HPDE6-E6E7 (cell line): ENCODE measurements around the gene SYCP3.
"Not testable (repeated sequence)": the region's sequence is repeated elsewhere in the genome, so short reads cannot be mapped to it uniquely, and the experiment has no call there.

ENCODE experiments used
- DNase-seq: peaks from one replicate; pipeline ENCODE4 v3.0.0; 2011; ENCODE audit warnings: missing footprints; ENCODE audit errors: extremely low spot score

The SYCP3 gene

GRCh38 chr12:101713059-101713682 lies 26.1 kb downstream of the SYCP3 start:
- no peak for DNase-seq

GRCh38 chr12:101710288-101710687 lies 29.0 kb downstream of the SYCP3 start:
- no peak for DNase-seq

DNA sequence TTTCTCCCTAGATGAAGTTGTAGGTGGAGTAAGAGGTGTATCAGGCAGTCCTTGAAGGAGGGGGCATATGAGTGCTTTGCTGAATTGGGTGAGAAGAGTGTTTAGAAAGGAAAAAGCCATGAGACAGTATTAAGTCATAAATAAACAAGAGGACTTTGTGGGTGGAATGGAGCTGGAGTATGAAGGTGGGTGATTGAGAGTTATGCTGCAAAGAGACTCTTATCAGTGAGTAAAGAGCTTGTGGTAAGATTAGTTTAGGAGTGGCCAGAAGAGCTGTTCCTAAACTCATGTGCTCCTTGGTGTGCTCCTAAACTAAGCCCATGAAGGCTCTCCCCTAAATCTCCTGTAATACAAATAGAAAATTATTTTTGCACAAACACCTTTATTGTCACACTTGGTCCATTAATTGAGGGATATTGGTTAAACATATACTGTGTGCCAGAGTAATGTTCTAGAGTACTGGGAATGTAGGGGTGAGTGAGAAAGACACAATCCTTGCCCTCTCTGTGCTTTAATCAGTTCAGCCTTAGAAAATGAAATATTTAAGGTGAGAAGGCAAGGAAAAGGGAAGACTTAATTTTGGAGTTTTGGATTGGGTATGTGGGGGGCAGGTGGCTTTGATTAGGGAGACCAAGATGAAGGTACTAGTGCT lies 32.0 kb downstream of the SYCP3 start:
- DNase-seq, result no peak

DNA sequence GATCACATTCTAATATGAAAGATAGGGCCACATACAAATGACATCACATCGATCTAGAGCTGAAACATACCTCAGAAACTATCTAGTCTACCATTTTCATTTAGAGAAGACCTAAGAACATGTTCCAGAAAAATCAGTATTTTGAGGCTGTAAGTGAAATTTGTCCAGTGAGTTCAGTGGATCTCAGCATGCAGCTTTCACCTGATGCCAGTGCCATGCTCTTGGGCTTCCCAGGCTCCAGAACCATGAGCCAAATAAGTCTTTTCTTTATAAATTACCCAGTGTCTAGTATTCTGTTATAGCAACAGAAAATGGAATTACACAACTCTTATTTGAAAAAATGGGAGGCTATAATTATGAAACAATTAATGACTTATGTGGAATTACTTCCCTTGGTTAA lies 32.9 kb downstream of the SYCP3 start:
- DNase-seq, result no peak

- DNase-seq, result no peak
These were observed 35.8 kb downstream of the SYCP3 start for GRCh38 chr12:101703487-101703886.

- DNase-seq, result no peak
These were observed 38.9 kb downstream of the SYCP3 start for GRCh38 chr12:101700299-101700820.

DNA sequence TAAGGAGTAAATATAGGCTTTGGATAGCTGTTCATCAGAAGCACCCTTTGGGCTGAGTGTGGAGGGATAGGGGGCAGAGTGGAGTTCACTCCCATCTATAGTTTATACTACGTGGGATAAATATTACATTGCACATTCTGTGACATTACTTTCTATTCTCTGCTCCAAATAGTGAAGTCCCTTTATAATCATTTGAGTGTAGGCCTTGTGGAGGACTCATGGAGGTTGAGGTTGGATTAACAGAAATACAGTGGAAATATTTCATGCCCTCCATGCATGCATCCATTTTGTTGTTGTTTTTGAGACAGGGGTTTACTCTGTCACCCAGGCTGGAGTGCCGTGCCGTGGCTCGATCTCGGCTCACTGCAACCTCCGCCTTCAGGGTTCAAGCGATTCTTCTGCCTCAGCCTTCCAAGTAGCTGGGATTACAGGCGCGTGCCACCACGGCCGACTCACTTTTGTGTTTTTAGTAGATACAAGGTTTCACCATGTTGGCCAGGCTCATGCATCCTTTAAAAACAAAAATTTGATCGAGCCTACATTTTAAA lies 40.4 kb downstream of the SYCP3 start:
- DNase-seq, result no peak

- no peak for DNase-seq
These were observed 41.1 kb downstream of the SYCP3 start for GRCh38 chr12:101697930-101698799.

GRCh38 chr12:101697197-101697929 lies 41.9 kb downstream of the SYCP3 start, which contains the start of gene CHPT1:
TSS of gene CHPT1 (plus strand) at chr12:101697640. CDS start at chr12:101697862, 222 bp downstream.
- DNase-seq, result peak; percentile 32

DNA sequence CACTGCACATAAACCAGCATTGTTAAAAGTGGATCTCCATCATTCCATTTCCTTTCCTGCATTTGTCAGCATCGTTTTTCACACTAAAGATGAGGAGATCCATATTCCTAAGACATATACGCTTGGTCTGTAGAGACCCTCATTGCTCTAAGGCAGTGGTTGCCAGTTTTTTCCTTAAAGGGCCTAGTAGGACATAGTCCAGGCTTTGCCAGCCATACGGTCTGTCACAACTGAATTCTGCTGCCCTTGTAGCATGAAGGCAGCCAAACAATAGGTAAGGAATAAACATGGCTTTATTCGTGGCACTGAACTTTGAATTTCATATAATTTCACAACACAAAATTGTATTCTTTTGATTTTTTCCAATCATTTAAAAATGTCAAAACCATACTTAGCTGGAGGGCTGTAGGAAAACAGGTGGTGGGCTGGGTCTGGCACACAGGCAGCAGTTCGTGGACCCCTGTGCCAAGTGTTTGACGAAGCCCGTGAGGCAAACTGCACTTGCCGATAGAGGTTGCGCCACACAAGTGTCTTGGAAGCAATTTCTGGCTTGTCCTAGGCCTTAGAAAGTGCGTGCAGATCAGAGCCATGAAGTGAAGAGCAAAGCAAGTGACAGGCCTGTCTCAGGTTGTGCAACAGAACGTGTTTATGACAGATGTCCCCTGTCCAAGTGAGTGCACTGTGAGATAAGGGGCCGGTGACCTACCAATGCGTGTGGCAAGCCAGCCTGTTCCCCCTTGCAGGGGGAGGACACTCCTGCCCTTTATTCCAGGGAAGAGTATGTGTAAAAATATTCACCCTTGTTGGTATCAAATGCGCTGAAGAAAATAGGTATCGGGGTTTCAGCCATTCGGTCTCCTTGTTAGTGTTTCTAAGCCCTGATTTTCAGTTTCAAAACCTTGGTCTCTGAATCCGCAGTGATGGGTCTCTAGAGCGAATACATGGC lies 42.7 kb downstream of the SYCP3 start:
- no peak for DNase-seq

DNA sequence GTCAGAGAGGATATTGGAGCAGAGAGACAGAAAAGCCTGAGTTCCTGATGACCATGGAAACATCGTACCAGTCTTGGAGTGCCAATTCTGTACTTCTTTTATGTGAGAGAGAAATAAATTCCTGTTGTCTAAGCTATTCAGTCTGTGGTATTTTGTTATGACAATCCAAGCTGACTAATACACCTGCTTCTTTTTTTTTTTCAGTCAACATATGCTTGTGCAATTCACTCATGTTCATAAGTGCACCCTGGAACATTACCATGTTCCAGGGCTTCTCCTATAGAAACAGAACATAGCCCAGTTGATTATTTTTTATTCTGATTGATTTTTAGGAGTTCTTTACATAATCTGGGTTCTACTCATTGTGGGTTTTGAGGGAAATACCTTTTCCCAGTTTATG lies 43.6 kb downstream of the SYCP3 start:
- DNase-seq, result peak; percentile 5

GRCh38 chr12:101694986-101695385 lies 44.3 kb downstream of the SYCP3 start:
- DNase-seq, result no peak

- DNase-seq, result no peak
These were observed 44.9 kb downstream of the SYCP3 start for GRCh38 chr12:101694297-101694848.

DNA sequence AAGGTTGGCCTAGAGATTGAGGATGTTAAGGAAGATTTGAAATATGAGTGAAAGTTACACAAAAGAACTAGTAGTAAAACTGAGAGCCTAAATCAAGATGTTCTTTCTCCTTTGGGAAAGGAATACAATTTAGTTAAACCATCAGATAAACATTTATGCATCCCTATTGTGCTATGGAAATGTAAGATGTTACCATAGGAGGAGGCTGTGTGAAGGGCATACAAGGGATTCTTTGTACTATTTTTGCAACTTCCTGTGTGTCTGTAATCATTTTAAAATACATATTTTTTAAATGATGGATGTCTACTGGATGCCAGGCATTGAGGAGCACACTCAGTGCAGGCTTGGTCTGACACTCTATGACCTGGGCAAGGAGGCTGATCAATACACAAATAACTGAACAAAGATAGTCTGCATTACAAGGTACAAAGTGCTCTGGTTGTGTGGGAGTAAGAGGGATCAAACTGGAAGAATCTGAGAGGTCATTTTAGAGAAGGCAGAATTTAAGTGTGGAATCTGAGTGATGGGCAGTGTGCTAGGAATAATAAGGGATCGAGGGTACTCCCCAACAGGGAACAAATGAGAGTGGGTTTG lies 47.7 kb downstream of the SYCP3 start:
- no peak for DNase-seq

DNA sequence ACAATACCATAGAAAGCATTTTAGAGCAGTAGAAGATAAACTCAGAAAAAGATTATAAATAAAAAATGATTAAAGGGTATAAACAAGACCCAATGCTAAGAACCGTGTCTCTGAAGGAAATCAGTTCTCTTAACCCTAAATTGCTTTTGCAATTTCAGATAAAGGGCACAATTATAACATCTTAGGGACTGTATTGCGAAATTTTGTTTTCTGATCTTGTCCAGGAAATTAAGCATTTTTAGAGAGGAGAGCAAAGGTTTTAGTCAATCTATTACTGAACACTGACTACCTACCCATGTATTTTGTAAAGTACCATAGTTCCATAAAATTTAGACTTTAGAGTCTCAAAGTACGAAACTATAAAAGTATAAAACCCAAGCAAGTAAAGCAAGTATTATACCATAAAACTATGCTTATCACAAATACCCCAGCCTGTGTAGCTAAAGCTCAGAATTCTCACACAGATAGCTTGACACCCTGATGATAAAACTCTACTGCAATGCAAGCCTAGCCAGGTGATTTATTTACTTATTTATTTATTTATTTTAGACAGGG lies 48.6 kb downstream of the SYCP3 start:
- DNase-seq, result no peak

- no peak for DNase-seq
These were observed 53.1 kb downstream of the SYCP3 start for GRCh38 chr12:101686176-101686575.

GRCh38 chr12:101685092-101685491 lies 54.2 kb downstream of the SYCP3 start:
- DNase-seq, result no peak

DNA sequence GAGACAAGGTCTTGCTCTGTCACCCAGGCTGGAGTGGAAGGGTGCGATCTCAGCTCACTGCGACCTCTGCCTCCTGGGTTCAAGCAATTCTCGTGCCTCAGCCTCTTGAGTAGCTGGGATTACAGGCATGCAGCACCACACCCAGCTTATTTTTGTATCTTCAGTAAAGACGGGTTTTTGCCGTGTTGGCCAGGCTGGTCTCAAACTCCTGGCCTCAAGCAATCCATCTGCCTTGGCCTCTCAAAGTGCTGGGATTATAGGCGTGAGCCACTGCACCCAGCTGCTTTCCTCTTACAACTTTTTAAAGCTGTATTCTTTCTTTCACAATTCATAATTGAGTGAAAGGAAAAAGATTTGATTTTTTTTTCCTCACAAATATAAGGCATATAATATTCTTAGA lies 57.6 kb downstream of the SYCP3 start:
- DNase-seq, result not testable (repeated sequence)

DNA sequence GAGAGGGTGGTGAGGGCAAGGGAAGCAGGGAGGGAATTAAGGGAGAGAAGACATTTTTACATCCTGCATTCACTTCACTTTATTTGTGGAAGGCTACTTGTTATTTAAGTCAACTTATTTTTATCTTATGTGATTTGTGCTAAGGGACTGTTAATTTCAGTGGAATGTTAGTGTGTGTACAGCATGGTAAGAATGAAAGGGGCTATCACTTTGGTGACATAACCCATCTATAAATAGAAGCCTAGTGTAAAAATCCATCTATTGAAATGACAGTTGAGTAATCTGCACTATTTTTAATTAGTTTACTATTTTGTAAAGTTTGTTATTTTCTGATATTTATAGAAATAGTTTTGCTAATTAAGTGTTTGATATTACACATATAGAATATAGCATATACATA lies 58.6 kb downstream of the SYCP3 start:
- no peak for DNase-seq
